Prostate gland (tissue), 2 donors: ENCODE measurements around the gene SCAI. TPM values are rescaled to one million over a fixed set of nuclear protein-coding genes. Genes with fewer than 3 reads are reported as not detected.
"Not testable (repeated sequence)": the region's sequence is repeated elsewhere in the genome, so short reads cannot be mapped to it uniquely, and the experiment has no call there.

Experiments
- DNase-seq: peaks from one replicate; pipeline ENCODE4 v3.0.0-alpha.2; 2019; ENCODE audit warnings: low spot score
- H3K27ac ChIP-seq, 2 donors: fragments of 200-600 bp; sonication (generic); 2 replicates each; pipeline ENCODE4 v1.5.1; 2017 to 2019
- H3K27me3 ChIP-seq: fragments of 200-600 bp; sonication (generic); replicated peaks from 2 replicates; pipeline ENCODE4 v1.5.1; 2019; ENCODE audit not compliant: insufficient read depth
- H3K36me3 ChIP-seq, 2 donors: fragments of 200-600 bp; sonication (generic); 1 replicate in 1 of 2; 2 replicates in 1 of 2; pipeline versions ENCODE4 v1.5.1 to v1.8.1; 2017 to 2019
- H3K4me1 ChIP-seq: fragments of 200-600 bp; sonication (generic); replicated peaks from 2 replicates; pipeline ENCODE4 v1.5.1; 2019
- H3K4me3 ChIP-seq, 2 donors: fragments of 200-600 bp; sonication (generic); 2 replicates each; pipeline ENCODE4 v1.5.1; 2017 to 2019
- H3K9me3 ChIP-seq: fragments of 200-600 bp; sonication (generic); 2 replicates; pipeline ENCODE4 v1.5.1; 2017
- CTCF ChIP-seq, 4 experiments: fragments of 200-600 bp in 2 of 4; fragments of 450-650 bp in 2 of 4; sonication (generic) in 2 of 4; IDR thresholded peaks; 1 replicate in 3 of 4; 2 replicates in 1 of 4; pipeline ENCODE4 v1.5.1; 2016 to 2019; ENCODE audit warnings: antibody characterized with exemption in 4 of 4, mild to moderate bottlenecking in 2 of 4, moderate library complexity in 2 of 4
- POLR2A ChIP-seq: fragments of 450-650 bp; IDR thresholded peaks from one replicate; pipeline ENCODE4 v1.6.1; 2016; ENCODE audit warnings: antibody characterized with exemption, mild to moderate bottlenecking
- POLR2AphosphoS5 ChIP-seq: sonication (generic); formaldehyde crosslinking; IDR thresholded peaks from one replicate; pipeline ENCODE4 v1.6.1; 2017; ENCODE audit warnings: antibody characterized with exemption
- WGBS: methylation state at CpG from one replicate; pipeline ENCODE4 v1.1.5; 2018; 5-methylcytosine and 5-hydroxymethylcytosine counted together
- intact Hi-C: fragments of 100-400 bp; cut with DNase I; formaldehyde crosslinking; loops from one replicate; pipeline ENCODE4 v1.14.2; 2022
- total RNA-seq, 2 donors: library from RNA; depleted of rRNA; stranded (reverse); fragments of >200 nt; gene quantifications; one replicate each; pipeline ENCODE4 v1.1.0, GENCODE V29; 2016

SCAI gene
- total RNA-seq, 2 donors from 2014 or later: 3.4 to 8.6 TPM

GRCh38 chr9:125176636-125177035, 33.3 kb upstream of the SCAI start:
- Histone ChIP-seq H3K4me3 (no peak overlapping the region), H3K27me3 (no peaks in the 10 kb centered on the region), H3K36me3 (no peaks in the 10 kb centered on the region), H3K4me1 (no peaks in the 10 kb centered on the region), H3K9me3 (no peaks in the 10 kb centered on the region), H3K27ac (no peak overlapping the region)
- WGBS: 62% methylated on average over 3 of the region's 3 CpGs
- TF ChIP-seq POLR2A: no peak
- TF ChIP-seq POLR2AphosphoS5: no peak
- TF ChIP-seq CTCF (IDR thresholded peaks at IDR 0.05): no peak
- intact Hi-C loops: no loop called here
- no peak for DNase-seq

GRCh38 chr9:125172031-125172755, 28.9 kb upstream of the SCAI start:
- no peak overlapping the region for H3K27ac ChIP-seq
- H3K4me1 ChIP-seq: no peaks in the 10 kb centered on the region
- TF ChIP-seq CTCF (IDR thresholded peaks at IDR 0.05) (no peak), POLR2A (no peak), POLR2AphosphoS5 (no peak)
- 49% methylated on average over 6 of the region's 6 CpGs for WGBS
- no peak for DNase-seq
- H3K27me3 ChIP-seq: no peaks in the 10 kb centered on the region
- no peaks in the 10 kb centered on the region for H3K9me3 ChIP-seq
- no peaks in the 10 kb centered on the region for H3K36me3 ChIP-seq
- no peak overlapping the region for H3K4me3 ChIP-seq
- intact Hi-C loops: no loop called here

- Histone ChIP-seq H3K36me3 (no peaks in the 10 kb centered on the region), H3K9me3 (no peaks in the 10 kb centered on the region), H3K27me3 (no peaks in the 10 kb centered on the region), H3K4me1 (no peaks in the 10 kb centered on the region), H3K27ac (no peak overlapping the region), H3K4me3 (no peak overlapping the region)
- intact Hi-C loops: no loop called here
- TF ChIP-seq CTCF (IDR thresholded peaks at IDR 0.05) (no peak), POLR2A (no peak), POLR2AphosphoS5 (no peak)
- no peak for DNase-seq
These were observed 26.6 kb upstream of the SCAI start for GRCh38 chr9:125169895-125170294.

GRCh38 chr9:125166762-125167161, 23.4 kb upstream of the SCAI start:
- intact Hi-C loops: no loop called here
- Histone ChIP-seq H3K27me3 (no peaks in the 10 kb centered on the region), H3K9me3 (no peaks in the 10 kb centered on the region), H3K4me1 (no peaks in the 10 kb centered on the region), H3K27ac (no peak overlapping the region), H3K36me3 (no peaks in the 10 kb centered on the region), H3K4me3 (no peak overlapping the region)
- no peak for DNase-seq
- TF ChIP-seq POLR2AphosphoS5 (no peak), CTCF (IDR thresholded peaks at IDR 0.05) (no peak), POLR2A (no peak)
- WGBS: 100% methylated on average over 2 of the region's 2 CpGs

- intact Hi-C loops, H3K4me1 ChIP-seq, DNase-seq, H3K27ac ChIP-seq, H3K36me3 ChIP-seq, H3K4me3 ChIP-seq, H3K27me3 ChIP-seq, H3K9me3 ChIP-seq: not testable (repeated sequence)
- 93% methylated on average over 6 of the region's 6 CpGs for WGBS
These were observed 19.6 kb upstream of the SCAI start for GRCh38 chr9:125162891-125163290.
